AG09309 (cell line): ENCODE data around the gene PSIP1.

Source experiments
- DNase-seq: peaks from one replicate; pipeline ENCODE4 v3.0.0-alpha.2; 2010; ENCODE audit warnings: low read depth
- H3K4me3 ChIP-seq: 2 replicates; pipeline ENCODE4 v1.5.1; 2011; ENCODE audit warnings: mild to moderate bottlenecking, low read depth, low read length, moderate library complexity; ENCODE audit not compliant: control insufficient read depth
- CTCF ChIP-seq: IDR thresholded peaks from 2 replicates; pipeline ENCODE4 v1.5.1; 2011; ENCODE audit warnings: mild to moderate bottlenecking, low read depth, low read length, inconsistent platforms; ENCODE audit not compliant: insufficient read depth, control insufficient read depth; ENCODE audit errors: missing control alignments

Gene PSIP1

GRCh38 chr9:15505921-15506320, 4.8 kb downstream of the PSIP1 start:
- DNase-seq: no peak
- H3K4me3 ChIP-seq: no peak overlapping the region
- TF ChIP-seq CTCF: no peak

- no peak for TF ChIP-seq CTCF
- no peak overlapping the region for H3K4me3 ChIP-seq
- no peak for DNase-seq
These were observed 9.0 kb downstream of the PSIP1 start for GRCh38 chr9:15501803-15502202.

GRCh38 chr9:15501179-15501578, 9.6 kb downstream of the PSIP1 start:
- TF ChIP-seq CTCF: no peak
- DNase-seq: no peak
- H3K4me3 ChIP-seq: no peak overlapping the region

- no peak for TF ChIP-seq CTCF
- no peak for DNase-seq
- no peak overlapping the region for H3K4me3 ChIP-seq
These were observed 11.6 kb downstream of the PSIP1 start for GRCh38 chr9:15499139-15499538.

GRCh38 chr9:15498246-15498995, 12.3 kb downstream of the PSIP1 start:
- TF ChIP-seq CTCF: no peak
- no peak for DNase-seq

GRCh38 chr9:15492485-15493150, 18.2 kb downstream of the PSIP1 start:
- no peak for TF ChIP-seq CTCF
- H3K4me3 ChIP-seq: no peak overlapping the region
- DNase-seq: no peak

More at GRCh38 chr9:15498246-15498995, 12.3 kb downstream of the PSIP1 start:
- H3K4me3 ChIP-seq: no peak overlapping the region
